RPMI8226 (cell line): Measurements from ENCODE around the gene ZNF597.
A peak's percentile ranks its signal among the peaks of the same experiment; 100 is the strongest.

Experiments used
- DNase-seq: peaks from one replicate; pipeline ENCODE4 v3.0.0-alpha.2; 2015

Gene ZNF597

DNA sequence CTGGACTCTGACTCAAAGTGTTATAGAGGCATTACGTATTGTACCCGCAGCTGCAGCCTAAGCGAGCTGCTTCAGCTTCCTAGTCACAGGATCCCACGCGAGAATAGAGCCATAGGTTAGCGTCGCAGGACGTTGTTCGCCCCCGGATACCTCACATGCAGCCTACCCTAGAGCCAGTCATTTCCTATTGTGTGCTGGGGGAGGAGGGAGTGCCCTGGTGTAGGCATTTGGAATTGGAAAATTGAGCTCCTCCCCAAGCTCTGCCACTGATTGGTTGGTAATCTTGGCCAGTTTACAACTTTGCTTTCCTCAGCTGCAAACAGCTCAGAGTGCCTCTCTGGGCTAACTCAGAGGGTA lies 706 bp upstream of the ZNF597 start:
- peak; percentile 49 for DNase-seq

DNA sequence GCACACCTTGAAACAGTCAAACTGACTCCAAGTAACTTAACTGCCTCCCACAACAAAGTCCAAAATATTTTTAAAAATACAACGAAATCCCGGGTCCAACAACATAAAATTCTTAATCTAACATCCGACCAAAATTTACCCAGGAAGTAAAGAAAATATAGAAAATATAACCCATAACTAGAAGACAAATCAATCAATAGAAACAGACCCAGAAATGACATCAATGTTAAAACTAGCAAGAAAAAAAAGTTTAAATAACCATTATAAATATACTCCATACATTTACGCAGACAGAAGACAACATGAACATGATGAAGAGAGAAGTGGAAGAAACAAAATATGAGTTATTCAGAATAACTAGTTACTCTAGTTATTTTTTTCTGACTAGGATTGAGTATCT lies 3.7 kb downstream of the ZNF597 start:
- DNase-seq: no peak

DNA sequence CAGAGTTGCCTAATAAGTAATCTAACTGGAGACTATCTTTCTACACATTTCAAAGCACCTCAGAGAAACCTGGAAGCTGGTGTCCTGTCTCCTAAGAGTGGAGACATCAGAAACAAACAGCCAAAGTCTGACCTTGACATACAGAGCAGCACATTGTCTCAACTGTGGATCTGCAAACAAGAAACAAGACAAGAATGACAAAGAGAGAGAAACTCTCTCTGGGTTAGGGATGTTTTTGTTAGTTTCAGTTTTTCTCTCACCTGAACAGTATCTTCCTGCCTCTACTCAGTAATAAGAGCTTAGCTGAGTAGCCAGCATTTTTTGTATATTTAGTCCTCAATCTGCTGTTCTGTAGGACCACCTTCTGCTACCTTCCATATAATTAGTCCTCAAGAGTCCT lies 8.9 kb downstream of the ZNF597 start:
- DNase-seq: no peak

DNA sequence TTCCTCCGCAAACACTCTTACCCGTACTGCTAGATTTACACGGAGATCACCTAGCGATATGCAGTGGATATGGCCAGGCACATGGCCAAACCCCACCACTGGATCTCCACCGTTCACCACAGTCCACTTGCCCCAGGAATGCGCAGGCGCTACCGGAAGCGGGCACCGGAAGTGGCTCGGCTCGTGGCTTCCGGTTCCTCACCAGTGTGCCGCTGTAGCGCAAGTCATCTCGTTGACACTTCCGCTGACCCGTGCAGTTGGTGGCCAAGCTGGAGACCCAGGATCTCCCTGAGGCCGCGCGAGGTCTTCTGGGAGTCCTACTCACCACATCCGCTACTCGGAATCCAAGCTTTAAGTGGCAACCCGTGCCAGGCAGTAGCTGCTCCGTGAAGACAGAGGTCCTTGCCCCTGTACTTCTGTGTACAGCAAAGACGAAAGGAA lies 11.5 kb downstream of the ZNF597 start:
- peak; percentile 90 for DNase-seq

DNA sequence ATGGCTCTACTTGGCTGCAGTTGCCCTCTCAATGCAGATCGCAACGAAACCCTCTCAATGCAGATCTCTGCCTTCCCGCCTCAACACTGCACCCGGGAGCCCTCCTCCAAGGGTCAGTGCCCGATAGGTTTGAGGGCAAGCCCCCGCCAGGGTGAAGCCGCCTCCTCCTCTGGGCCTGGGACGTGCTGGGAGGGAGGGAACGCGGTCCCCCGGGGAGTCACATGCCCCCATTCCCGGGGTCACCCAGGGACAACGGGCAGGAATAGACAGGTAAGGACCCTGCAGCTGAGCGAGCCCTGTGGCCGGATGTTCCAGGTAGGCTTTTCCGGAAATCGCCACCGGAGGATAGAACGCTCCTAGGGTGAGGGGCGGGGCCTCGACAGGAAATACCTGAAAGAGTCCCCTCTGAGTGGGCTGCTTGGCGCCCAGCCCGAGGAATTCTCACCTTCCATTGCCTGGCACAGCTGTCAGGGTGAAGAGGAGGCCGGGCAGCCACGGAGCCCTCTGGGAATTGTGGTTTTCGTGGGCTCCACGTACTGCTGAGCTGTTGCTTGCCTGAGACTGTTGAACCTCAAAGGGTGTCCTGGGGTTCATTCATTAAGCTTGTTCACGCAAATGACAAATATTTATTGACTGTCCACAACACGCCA lies 29.4 kb downstream of the ZNF597 start:
- peak; percentile 8 for DNase-seq

DNA sequence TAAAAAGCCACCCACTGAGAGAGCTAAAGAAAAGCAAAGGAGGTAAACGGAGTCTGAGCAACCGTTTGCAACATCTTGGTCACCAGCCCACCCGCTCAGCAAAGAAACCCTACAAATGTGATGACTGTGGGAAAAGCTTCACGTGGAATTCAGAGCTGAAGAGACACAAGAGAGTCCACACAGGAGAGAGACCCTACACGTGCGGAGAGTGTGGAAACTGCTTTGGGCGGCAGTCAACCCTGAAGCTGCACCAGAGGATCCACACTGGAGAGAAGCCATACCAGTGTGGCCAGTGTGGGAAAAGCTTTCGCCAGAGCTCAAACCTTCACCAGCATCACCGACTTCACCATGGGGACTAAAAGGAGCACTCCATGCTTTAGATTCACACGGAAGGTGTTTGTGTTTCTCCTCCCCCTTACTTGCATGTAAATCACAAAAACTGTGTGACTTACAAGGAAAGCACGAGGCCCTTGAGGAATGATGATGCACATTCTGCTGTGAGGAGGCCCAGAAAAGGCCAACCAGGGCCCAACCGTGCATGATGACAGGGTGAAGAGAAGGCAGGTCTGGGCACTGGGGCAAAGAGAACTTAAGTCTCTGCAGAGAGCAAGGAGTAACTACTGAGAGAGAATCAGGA lies 34.6 kb downstream of the ZNF597 start:
- DNase-seq: no peak

DNA sequence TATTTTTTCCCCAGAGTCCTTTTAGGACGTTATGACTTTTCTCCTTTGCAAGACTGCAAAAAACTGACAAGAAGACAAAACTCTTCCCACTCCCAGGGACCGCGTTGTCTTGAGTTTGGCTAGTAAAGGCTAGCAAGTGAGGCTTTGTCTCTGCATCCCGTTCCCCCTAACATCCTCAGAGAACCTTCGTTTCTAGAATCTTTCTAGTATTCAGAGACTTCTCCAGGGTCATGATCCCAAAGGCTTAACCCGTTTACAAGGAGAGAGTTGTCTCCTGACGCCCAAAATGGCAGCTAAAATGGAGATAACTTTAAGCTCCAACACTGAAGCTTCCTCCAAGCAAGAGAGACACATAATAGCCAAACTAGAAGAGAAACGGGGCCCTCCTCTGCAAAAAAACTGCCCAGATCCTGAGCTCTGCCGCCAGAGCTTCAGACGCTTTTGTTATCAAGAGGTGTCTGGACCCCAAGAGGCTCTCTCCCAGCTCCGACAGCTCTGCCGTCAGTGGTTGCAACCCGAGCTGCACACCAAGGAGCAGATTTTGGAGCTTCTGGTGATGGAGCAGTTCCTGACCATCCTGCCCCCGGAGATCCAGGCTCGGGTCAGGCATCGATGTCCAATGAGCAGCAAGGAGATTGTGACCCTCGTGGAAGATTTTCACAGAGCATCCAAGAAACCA lies 41.4 kb downstream of the ZNF597 start:
- DNase-seq: peak; percentile 21

DNA sequence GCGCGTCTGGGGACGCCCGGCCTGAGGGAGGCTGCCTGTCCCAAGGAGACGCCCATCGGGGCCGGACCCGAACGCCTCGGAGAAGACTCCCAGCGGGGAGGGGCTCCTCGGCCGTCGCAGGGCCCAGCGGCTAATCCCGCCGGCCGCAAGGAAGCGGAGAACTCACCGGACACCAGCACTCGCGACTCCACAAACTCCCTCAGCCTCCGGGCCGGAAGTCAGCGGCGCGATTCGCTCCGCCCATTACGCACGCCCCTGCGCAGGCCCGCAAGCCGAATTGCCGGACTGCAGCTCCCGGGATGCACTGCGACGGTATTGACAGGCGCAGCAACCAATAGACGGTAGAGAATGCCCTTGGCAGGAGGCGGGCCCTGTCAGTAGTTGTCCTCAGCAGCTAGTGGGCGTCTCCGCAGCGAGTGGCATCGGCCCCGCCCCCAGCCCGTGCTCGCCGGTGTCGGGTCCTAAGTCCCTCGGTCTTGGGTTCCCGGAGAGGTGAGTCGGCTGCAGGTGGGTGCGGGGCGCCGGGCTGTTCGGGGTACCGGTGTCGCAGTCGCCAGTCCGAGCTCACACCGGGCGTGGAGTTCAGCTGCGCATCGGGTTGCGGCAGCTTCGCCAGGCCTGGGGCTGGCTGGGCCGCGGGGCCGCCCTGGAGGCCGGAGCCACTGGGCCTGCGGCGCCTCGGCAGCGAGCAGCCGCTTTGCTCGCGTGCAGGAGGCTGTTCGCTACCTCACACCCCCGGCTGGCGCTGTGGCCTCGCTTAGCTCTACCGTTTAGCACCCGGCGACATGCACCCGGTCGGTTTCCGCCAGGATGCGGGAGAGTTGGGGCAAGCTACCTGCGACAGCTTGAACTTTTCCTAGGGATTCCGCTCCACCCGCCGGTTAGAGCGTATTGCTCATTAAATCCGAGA lies 42.3 kb downstream of the ZNF597 start, which contains the start of the genes ZNF174 and ZSCAN32:
ZNF174 (plus strand) TSS at position 437 of the 910 bp plus-strand sequence. CDS start 790 bp downstream, outside the sequence.
ZSCAN32 (minus strand) TSS at position 226 of the 910 bp plus-strand sequence. CDS start 3,447 bp downstream, outside the sequence.
- peak; percentile 100 for DNase-seq

DNA sequence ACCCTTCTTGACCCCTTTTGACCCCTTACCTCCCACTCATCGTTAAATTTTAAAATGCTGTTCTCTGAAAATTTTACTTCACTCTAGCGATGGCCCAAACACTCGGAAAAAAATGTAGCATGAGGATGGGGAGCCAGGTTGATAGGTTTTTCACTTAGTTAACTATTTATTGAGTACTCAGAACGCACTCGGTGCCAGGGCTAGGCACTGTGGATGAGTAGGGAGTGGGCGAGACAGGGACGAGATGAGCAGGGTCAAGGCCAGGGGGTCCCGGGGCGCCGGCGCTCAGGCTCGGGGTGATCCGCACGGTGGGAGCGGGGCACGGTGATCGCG lies 42.9 kb downstream of the ZNF597 start:
- no peak for DNase-seq

DNA sequence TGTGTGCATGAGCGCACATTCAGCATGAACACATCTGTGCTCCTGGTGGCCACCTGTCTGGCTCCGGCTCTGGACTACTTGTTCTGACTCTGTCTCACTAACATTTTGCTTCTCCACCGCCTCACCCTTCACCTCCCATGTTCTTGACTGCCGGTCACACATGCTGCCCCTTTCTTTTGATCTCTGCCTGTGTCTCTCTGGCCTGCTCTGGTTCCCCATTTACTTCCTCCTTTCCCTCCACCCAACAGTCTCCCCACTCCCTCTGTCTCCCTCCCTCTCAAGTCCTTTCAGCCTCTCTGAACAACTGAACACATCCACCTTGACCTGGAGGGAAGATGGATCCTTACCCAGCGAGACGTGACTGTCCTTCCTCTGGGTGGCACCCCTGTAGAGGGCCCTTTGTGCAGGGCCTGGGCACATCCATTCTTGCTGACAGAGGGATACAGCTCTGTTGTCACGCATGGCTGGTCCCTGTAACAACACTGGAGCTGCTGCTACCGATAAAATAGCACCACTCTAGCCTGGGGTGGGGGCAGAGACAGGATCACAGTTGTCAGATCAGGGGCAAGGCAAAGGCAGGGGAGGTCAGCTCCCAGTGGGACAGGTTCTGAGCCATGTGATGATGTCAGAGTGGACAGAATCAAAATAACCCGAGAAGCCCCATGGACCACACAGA lies 53.5 kb downstream of the ZNF597 start:
- DNase-seq: no peak

DNA sequence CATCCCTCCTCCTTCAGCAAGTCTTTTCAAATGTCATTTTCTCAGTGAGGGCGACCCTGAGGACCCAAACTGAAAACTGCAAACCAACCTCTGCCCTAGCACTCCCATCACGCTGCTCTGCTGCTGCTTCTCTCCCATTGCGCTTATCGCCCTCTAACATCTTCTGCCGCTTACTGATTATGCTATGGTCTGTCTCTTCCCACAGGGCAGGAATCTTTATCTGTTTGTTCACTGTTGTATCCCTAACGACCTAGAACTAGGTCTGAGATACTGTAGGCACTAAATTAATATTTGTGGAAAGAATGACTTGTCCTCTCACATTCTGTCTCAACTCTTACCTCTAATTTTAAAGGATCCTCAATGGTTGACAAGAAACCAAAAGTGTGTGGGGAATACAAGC lies 55.0 kb downstream of the ZNF597 start:
- DNase-seq: no peak

DNA sequence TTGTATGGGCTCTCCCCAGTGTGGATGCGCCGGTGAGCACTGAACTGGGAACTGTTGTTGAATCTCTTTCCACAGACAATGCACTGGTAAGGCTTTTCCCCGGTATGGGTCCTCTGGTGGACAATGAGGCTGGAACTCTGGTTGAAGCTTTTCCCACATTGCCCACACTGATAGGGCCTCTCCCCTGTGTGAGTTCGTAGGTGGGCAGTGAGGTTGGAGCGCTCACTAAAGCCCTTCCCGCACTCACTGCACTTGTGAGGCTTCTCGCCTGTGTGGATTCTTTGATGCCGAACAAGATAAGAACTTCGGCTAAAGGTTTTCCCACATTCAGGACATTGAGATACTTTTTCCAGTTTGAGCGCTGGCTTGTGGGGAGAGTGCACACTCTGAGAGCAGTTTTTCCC lies 60.3 kb downstream of the ZNF597 start:
- no peak for DNase-seq
